Measurements from ENCODE around the gene ISL1.

Gene ISL1

GRCh38 chr5:51383131-51384121 lies at the start of gene ISL1:
TSS of gene ISL1 (plus strand) at chr5:51383448. CDS start at chr5:51383672, 224 bp downstream.
- DNase-seq (ENCODE audit: low read depth in 2 of 2): no peak

GRCh38 chr5:51336878-51337277 lies 46.4 kb upstream of the ISL1 start:
- no peak for DNase-seq (ENCODE audit: low read depth in 2 of 2)

- no peak for DNase-seq (ENCODE audit: low read depth in 2 of 2)
These were observed 38.1 kb upstream of the ISL1 start for GRCh38 chr5:51345106-51345505.

GRCh38 chr5:51347157-51347556 lies 36.1 kb upstream of the ISL1 start:
- DNase-seq (ENCODE audit: low read depth in 2 of 2): no peak

GRCh38 chr5:51347704-51348103 lies 35.5 kb upstream of the ISL1 start:
- no peak for DNase-seq (ENCODE audit: low read depth in 2 of 2)

- no peak for DNase-seq (ENCODE audit: low read depth in 2 of 2)
These were observed 12.2 kb upstream of the ISL1 start for GRCh38 chr5:51371052-51371451.

GRCh38 chr5:51373880-51374523 lies 9.2 kb upstream of the ISL1 start:
- no peak for DNase-seq (ENCODE audit: low read depth in 2 of 2)

GRCh38 chr5:51375084-51375483 lies 8.2 kb upstream of the ISL1 start:
- DNase-seq (ENCODE audit: low read depth in 2 of 2): no peak

- DNase-seq (ENCODE audit: low read depth in 2 of 2): no peak
These were observed 6.7 kb upstream of the ISL1 start for GRCh38 chr5:51376509-51376908.

GRCh38 chr5:51377151-51378060 lies 5.8 kb upstream of the ISL1 start:
- DNase-seq (ENCODE audit: low read depth in 2 of 2): no peak

- DNase-seq (ENCODE audit: low read depth in 2 of 2): no peak
These were observed 5.2 kb upstream of the ISL1 start for GRCh38 chr5:51378061-51378409.

GRCh38 chr5:51378448-51379330 lies 4.6 kb upstream of the ISL1 start:
- no peak for DNase-seq (ENCODE audit: low read depth in 2 of 2)

- DNase-seq (ENCODE audit: low read depth in 2 of 2): no peak
These were observed 3.9 kb upstream of the ISL1 start for GRCh38 chr5:51379331-51379700.

- DNase-seq (ENCODE audit: low read depth in 2 of 2): no peak
These were observed 2.5 kb upstream of the ISL1 start for GRCh38 chr5:51380603-51381207.

GRCh38 chr5:51381761-51382474 lies 1.3 kb upstream of the ISL1 start:
- DNase-seq (ENCODE audit: low read depth in 2 of 2): no peak

- no peak for DNase-seq (ENCODE audit: low read depth in 2 of 2)
These were observed 622 bp upstream of the ISL1 start for GRCh38 chr5:51382521-51383130.

GRCh38 chr5:51384281-51384840 lies 1.1 kb downstream of the ISL1 start:
- no peak for DNase-seq (ENCODE audit: low read depth in 2 of 2)

- DNase-seq (ENCODE audit: low read depth in 2 of 2): no peak
These were observed 2.0 kb downstream of the ISL1 start for GRCh38 chr5:51385216-51385615.

Measured in activated CD8-positive, alpha-beta memory T cell treated with anti-CD3 and anti-CD28 coated beads for 4 hours (primary cell).